Activated CD4-positive, alpha-beta T cell treated with anti-CD3 and anti-CD28 coated beads for 4 hours (primary cell): ENCODE results near the gene RNF7.
"Not testable (repeated sequence)": the region's sequence is repeated elsewhere in the genome, so short reads cannot be mapped to it uniquely, and the experiment has no call there.

ENCODE experiments used
- DNase-seq, 2 donors: peaks; one replicate each; pipeline ENCODE4 v3.0.0-alpha.2; 2020

The RNF7 gene

DNA sequence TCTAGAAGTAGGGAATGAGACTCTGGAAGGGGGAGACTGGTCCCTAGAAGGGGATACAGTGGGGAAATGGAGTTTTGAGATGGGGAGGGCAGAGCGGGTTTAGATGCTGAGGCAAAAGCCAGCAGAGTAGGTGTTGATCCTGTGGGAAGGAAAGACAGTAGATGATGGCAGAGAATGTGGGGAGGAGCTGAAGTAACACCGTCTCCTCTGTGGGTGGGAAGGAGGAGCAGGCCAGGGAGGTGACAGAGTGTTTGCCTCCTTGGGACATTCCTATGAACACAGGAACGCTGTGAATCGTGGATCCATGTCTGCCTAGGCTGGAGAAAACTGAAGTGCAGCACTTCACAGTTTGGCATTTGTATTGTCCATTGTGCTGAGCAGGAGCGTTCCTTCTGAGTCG, 45.5 kb downstream of the RNF7 start:
- DNase-seq = no peak

DNA sequence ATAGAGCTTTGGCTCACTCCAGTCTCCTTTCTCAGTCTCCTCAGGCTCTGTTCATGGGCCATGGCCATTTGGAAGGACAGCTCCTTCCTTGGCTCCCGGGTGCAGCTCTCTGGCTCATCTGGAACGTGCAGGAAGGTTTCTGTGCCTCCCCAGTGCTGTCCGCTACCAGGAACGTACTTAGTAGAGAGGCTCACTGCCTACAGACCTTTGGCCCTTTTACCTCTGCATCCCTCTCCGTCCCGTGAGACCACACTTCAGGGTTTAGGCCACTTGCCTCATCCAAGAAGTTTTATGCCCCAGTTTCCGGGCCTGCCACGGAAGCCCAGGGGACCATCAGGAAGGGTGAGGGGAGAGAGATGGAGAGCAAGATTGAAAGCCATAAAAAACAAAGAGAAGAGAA, 46.0 kb downstream of the RNF7 start:
- DNase-seq = no peak

DNA sequence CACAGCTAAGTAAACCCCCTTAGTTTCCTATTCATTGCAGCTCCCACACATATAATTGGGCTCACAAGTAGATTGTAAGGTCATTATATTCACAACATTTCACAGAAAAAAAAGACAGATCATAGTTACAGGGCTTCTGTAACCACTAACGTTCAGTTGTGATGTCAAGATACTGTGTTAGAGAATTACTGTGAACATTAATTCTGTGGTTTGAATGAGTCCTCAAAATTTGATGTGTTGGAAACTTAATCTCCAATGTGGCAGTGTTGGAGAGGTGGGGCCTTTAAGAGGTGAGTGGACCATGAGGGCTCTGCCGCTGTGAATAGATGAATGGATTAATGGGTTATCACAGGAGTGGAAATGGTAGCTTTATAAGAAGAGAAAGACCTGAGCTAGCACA, 46.4 kb downstream of the RNF7 start:
- DNase-seq = no peak

DNA sequence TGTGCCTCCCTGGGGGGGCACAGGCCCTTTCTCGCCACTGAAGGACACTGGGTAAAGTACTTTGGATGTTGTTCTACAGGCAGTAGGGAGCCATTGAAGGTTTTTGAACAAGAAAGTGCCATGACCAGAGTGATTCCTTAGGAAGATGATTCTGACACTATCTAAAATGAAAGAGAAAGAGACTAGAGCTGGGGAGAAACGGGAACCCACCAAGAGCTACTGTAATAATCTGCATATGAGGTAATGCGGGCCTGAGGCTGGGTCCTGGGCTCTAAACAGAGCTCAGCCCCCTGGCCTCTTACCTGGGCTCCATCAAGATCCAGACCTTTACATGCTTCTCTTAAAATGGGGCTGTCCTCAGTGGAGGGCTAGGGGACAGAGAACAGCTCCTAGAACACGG, 50.1 kb downstream of the RNF7 start:
- no peak for DNase-seq

DNA sequence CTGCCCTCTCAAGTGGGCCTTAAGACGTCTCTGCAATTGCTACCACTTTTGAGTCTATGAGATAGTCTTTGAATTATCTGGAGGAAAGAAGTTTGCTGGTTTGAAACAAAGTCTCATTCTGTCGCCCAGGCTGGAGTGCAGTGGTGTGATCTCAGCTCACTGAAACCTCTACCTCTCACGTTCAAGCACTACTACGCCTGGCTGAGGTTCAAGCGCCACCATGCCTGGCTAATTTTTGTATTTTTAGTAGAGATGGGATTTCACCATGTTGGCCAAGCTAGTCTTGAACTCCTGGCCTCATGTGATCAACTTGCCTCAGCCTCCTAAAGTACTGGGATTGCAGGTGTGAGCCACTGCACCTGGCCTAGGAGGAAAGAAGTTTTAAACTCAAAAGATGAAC, 50.7 kb downstream of the RNF7 start:
- DNase-seq = not testable (repeated sequence)

DNA sequence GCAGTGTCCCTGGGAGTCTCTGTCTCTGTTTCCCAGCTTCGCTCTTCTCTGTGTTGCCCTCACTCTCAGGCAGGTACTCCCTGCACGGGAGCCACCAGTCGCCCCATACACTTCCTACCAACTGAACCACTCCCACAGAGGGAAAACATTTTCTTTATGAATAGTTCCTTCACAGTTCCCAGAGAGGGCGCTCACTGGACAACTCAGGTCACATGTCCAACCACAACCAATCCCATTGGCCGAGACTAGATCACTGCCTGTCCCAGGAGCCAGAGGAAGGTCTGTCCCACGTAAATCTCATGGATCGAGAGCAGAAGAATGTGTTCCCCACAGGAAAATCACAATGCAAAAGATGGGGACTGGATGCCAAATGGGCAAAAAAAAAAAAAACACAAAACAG, 51.2 kb downstream of the RNF7 start:
- no peak for DNase-seq

DNA sequence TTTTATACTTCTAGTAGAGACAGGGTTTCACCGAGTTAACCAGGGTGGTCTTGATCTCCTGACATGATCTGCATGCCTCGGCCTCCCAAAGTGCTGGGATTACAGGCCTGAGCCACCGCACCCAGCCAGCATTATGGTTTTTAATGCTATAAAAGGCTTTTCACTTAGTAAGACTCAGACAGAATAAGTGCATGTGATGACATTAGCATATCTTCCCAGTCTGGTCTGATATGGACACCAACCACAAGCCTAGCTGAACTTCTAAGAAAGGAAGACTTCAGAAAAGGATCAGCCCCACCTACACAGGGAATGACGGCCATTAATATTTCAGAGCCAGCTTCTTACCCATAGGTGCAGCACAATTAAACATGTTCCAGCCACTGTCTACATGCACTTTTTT, 52.1 kb downstream of the RNF7 start:
- no peak for DNase-seq

DNA sequence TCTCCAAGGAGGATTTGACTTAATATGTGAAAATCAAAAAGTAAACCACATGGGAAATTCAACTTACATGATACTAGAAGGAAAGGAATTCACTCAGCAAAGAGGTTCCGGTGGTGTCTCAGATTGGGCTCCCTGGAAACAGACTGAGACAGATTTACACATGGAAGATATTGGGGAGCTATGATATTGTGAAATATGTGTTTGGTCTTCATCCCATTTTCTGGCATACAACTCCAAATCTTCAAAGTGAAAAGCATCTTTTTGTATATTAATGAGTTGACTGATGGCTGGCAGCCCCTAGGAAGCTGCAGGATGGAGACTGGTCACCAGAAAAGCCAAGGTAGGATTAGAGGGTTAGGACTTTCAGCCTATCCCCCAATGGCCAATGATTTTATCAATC, 54.4 kb downstream of the RNF7 start:
- no peak for DNase-seq

DNA sequence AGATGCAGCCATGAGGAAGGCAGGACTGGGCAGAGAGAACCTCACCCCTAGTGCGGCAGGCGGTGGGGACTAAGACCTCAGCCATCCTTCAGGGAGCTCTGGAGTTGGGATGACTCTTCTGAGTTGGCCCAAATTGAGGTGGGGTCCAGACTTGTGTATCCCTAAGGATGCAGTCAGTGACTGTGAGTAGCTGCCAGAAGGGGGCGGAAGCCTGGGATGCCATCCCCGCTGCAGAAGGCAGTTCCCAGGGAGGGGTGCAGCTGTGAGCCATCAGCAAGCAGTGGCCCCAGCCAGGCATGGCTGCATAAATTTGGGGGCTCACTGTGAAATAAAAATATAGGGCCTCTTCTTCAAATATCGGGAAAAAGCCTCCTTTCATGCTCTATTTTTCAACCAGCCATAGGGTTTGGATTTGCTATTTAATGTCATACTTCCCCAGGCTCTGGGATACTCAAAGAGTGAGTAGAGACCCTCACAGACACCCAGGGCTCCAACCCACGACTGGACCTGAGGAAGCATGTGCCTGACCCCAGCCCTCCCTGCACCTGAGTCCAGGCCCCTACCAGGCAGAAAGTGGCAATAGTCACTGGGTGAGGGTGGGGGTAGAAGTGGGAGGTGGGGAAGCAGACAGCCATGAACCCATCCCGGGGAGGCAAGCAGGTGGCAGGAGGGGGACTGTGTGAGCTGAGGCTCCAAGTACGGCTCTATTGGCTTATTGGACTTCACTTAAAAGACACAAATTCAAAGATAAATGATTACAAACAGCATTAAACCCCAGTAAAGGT, 55.6 kb downstream of the RNF7 start:
- no peak for DNase-seq

DNA sequence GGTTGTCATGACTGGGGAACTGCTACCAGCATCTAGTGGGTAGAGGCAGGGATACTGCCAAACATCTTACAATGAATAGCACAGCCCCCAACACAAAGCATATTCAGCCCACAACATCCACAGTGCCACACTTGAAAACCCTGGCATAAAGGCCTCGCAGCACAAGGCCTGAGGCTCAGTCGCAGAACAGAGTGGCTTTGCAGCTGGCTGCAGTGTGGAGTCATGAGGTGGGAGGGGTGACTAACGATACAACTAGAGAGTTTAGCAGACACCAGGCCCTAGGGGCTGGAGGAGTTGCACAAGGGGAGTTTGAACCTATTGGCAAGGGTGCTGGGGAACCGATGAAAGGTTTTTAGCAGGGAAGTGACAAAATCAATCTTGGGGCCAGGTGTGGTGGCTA, 57.2 kb downstream of the RNF7 start:
- DNase-seq = no peak

DNA sequence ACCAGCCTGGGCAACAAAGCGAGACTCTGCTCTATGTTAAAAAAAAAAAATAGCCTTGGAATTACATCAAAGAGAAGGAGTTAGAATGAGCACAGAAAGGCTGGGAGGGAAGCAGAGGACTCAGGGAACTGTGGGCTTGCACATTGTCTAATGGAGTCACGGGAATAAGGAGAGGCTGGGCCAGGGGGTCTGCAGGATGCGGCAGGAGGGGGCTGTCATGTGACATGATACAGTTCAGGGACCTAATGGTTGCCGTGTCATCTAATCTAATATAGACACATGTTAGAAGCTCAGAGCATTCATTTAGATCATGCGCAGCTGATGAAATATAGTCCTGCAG, 57.6 kb downstream of the RNF7 start:
- no peak for DNase-seq

DNA sequence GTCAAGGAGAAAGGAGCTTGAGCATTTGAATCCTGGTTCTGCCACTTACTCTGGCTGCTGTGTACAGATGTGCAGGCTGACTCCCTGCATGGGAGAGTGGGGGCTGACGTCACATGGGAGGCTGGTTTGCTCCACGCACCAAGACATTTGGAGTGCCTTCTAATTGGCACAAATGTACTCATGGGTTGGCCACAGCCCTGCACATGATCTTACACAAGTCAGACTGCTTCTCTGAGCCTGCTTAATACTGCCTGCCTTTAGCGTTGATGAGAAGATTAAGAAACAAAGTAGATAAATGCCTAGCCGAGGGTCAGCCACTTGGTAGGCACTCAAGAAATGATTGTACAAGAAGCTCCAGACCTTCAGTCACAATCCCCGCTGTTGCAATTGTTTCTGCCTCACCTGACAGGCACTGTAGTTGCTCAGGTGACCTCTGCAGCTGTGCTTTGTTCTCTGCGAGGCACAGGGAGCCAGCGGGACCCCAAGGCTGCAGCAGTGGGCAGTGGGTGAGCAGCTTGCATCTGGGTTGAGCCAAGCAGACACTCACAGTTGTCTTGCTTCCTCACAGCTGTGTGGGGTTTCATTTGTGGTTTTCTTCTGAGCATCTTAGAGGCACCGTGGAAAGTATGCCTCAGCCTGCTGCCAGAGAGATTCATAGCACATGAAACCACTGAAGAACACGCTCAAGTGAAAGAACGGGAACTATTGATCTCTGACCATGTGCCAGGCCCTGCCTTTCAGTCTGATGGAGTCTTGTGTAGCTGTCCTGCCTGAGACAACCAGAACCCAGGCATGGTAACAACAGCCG, 58.2 kb downstream of the RNF7 start:
- peak; percentile 70 to 79 for DNase-seq
